T-helper 1 cell treated with Interleukin-12 subunit alpha and Interleukin-12 subunit beta and Interleukin-4 antibody, amounts not matched to agents 30 μg/mL and 1 μg/mL, for 36 hours (primary cell): ENCODE measurements around the gene SCO1.

ENCODE experiments used
- H3K27ac Mint-ChIP-seq: one replicate; pipeline ENCODE4 v1.8.0; 2021; ENCODE audit warnings: mild to moderate bottlenecking, mixed read lengths
- H3K27me3 Mint-ChIP-seq: one replicate; pipeline ENCODE4 v1.8.0; 2021; ENCODE audit warnings: low read depth, mixed read lengths
- H3K36me3 Mint-ChIP-seq: one replicate; pipeline ENCODE4 v1.8.0; 2021; ENCODE audit warnings: low read depth, mixed read lengths
- H3K4me1 Mint-ChIP-seq: one replicate; pipeline ENCODE4 v1.8.0; 2021; ENCODE audit warnings: low read depth, mixed read lengths
- H3K4me3 Mint-ChIP-seq: one replicate; pipeline ENCODE4 v1.8.0; 2021; ENCODE audit warnings: mild to moderate bottlenecking, moderate library complexity, mixed read lengths
- H3K9me3 Mint-ChIP-seq: one replicate; pipeline ENCODE4 v1.8.0; 2021; ENCODE audit warnings: mixed read lengths

SCO1 gene

GRCh38 chr17:10697092-10698081 is at the start of gene SCO1, which contains the start of gene ADPRM:
SCO1 (minus strand) TSS chr17:10697533; CDS start chr17:10697507, 26 bp downstream.
ADPRM (plus strand) TSS chr17:10697594; CDS start chr17:10704927, 7,333 bp downstream.
- H3K36me3 Mint-ChIP-seq: peaks cover 25% of the 10 kb centered on the region
- no peaks in the 10 kb centered on the region for H3K27me3 Mint-ChIP-seq
- H3K4me3 Mint-ChIP-seq: peak within 1 kb of the TSS; percentile 95
- H3K9me3 Mint-ChIP-seq: no peaks in the 10 kb centered on the region
- H3K27ac Mint-ChIP-seq: peak within 1 kb of the TSS; percentile 95
- H3K4me1 Mint-ChIP-seq: peaks cover 48% of the 10 kb centered on the region

GRCh38 chr17:10745231-10745630 is 47.9 kb upstream of the SCO1 start:
- peaks cover 4% of the 10 kb centered on the region for H3K4me1 Mint-ChIP-seq
- no peak overlapping the region for H3K4me3 Mint-ChIP-seq
- peaks cover 9% of the 10 kb centered on the region for H3K27me3 Mint-ChIP-seq
- no peak overlapping the region for H3K27ac Mint-ChIP-seq
- no peaks in the 10 kb centered on the region for H3K9me3 Mint-ChIP-seq
- H3K36me3 Mint-ChIP-seq: no peaks in the 10 kb centered on the region

GRCh38 chr17:10744501-10745000 is 47.2 kb upstream of the SCO1 start:
- H3K4me3 Mint-ChIP-seq: no peak overlapping the region
- H3K27me3 Mint-ChIP-seq: peaks cover 11% of the 10 kb centered on the region
- peaks cover 4% of the 10 kb centered on the region for H3K4me1 Mint-ChIP-seq
- no peaks in the 10 kb centered on the region for H3K9me3 Mint-ChIP-seq
- H3K27ac Mint-ChIP-seq: no peak overlapping the region
- H3K36me3 Mint-ChIP-seq: no peaks in the 10 kb centered on the region

GRCh38 chr17:10743316-10744009 is 46.1 kb upstream of the SCO1 start:
- Mint-ChIP-seq H3K9me3 (no peaks in the 10 kb centered on the region), H3K4me3 (no peak overlapping the region), H3K27ac (no peak overlapping the region), H3K36me3 (no peaks in the 10 kb centered on the region), H3K4me1 (peaks cover 4% of the 10 kb centered on the region), H3K27me3 (peaks cover 15% of the 10 kb centered on the region)

- Mint-ChIP-seq H3K36me3 (no peaks in the 10 kb centered on the region), H3K4me3 (no peak overlapping the region), H3K27ac (no peak overlapping the region), H3K4me1 (peaks cover 4% of the 10 kb centered on the region), H3K9me3 (no peaks in the 10 kb centered on the region), H3K27me3 (peaks cover 15% of the 10 kb centered on the region)
These were observed 45.1 kb upstream of the SCO1 start for GRCh38 chr17:10742431-10742830.

GRCh38 chr17:10741416-10742135 is 44.2 kb upstream of the SCO1 start:
- Mint-ChIP-seq H3K4me3 (no peak overlapping the region), H3K4me1 (peaks cover 7% of the 10 kb centered on the region), H3K9me3 (no peaks in the 10 kb centered on the region), H3K36me3 (no peaks in the 10 kb centered on the region), H3K27ac (no peak overlapping the region), H3K27me3 (peaks cover 15% of the 10 kb centered on the region)

- H3K27me3 Mint-ChIP-seq: peaks cover 13% of the 10 kb centered on the region
- H3K36me3 Mint-ChIP-seq: no peaks in the 10 kb centered on the region
- H3K27ac Mint-ChIP-seq: no peak overlapping the region
- no peaks in the 10 kb centered on the region for H3K9me3 Mint-ChIP-seq
- H3K4me3 Mint-ChIP-seq: no peak overlapping the region
- H3K4me1 Mint-ChIP-seq: peaks cover 4% of the 10 kb centered on the region
These were observed 42.1 kb upstream of the SCO1 start for GRCh38 chr17:10739386-10739785.

- no peak overlapping the region for H3K4me3 Mint-ChIP-seq
- H3K4me1 Mint-ChIP-seq: peaks cover 3% of the 10 kb centered on the region
- no peak overlapping the region for H3K27ac Mint-ChIP-seq
- peaks cover 10% of the 10 kb centered on the region for H3K27me3 Mint-ChIP-seq
- no peaks in the 10 kb centered on the region for H3K9me3 Mint-ChIP-seq
- H3K36me3 Mint-ChIP-seq: no peaks in the 10 kb centered on the region
These were observed 41.4 kb upstream of the SCO1 start for GRCh38 chr17:10738521-10739258.

- no peaks in the 10 kb centered on the region for H3K9me3 Mint-ChIP-seq
- no peak overlapping the region for H3K27ac Mint-ChIP-seq
- H3K27me3 Mint-ChIP-seq: peaks cover 16% of the 10 kb centered on the region
- no peaks in the 10 kb centered on the region for H3K36me3 Mint-ChIP-seq
- peaks cover 3% of the 10 kb centered on the region for H3K4me1 Mint-ChIP-seq
- no peak overlapping the region for H3K4me3 Mint-ChIP-seq
These were observed 40.4 kb upstream of the SCO1 start for GRCh38 chr17:10737736-10738135.

GRCh38 chr17:10737168-10737622 is 39.9 kb upstream of the SCO1 start:
- H3K27ac Mint-ChIP-seq: no peak overlapping the region
- no peak overlapping the region for H3K4me3 Mint-ChIP-seq
- no peaks in the 10 kb centered on the region for H3K9me3 Mint-ChIP-seq
- peaks cover 16% of the 10 kb centered on the region for H3K27me3 Mint-ChIP-seq
- peaks cover 3% of the 10 kb centered on the region for H3K4me1 Mint-ChIP-seq
- no peaks in the 10 kb centered on the region for H3K36me3 Mint-ChIP-seq

- H3K27me3 Mint-ChIP-seq: peaks cover 23% of the 10 kb centered on the region
- H3K4me1 Mint-ChIP-seq: peaks cover 6% of the 10 kb centered on the region
- H3K36me3 Mint-ChIP-seq: no peaks in the 10 kb centered on the region
- no peaks in the 10 kb centered on the region for H3K9me3 Mint-ChIP-seq
- H3K4me3 Mint-ChIP-seq: no peak overlapping the region
- H3K27ac Mint-ChIP-seq: no peak overlapping the region
These were observed 38.5 kb upstream of the SCO1 start for GRCh38 chr17:10735821-10736220.

GRCh38 chr17:10735251-10735650 is 37.9 kb upstream of the SCO1 start:
- Mint-ChIP-seq H3K27me3 (peaks cover 25% of the 10 kb centered on the region), H3K27ac (no peak overlapping the region), H3K4me1 (peaks cover 10% of the 10 kb centered on the region), H3K4me3 (no peak overlapping the region), H3K9me3 (no peaks in the 10 kb centered on the region), H3K36me3 (no peaks in the 10 kb centered on the region)

- no peaks in the 10 kb centered on the region for H3K9me3 Mint-ChIP-seq
- H3K4me1 Mint-ChIP-seq: peaks cover 13% of the 10 kb centered on the region
- no peak overlapping the region for H3K27ac Mint-ChIP-seq
- H3K27me3 Mint-ChIP-seq: peaks cover 23% of the 10 kb centered on the region
- H3K4me3 Mint-ChIP-seq: no peak overlapping the region
- H3K36me3 Mint-ChIP-seq: no peaks in the 10 kb centered on the region
These were observed 36.3 kb upstream of the SCO1 start for GRCh38 chr17:10733666-10734065.
